Esophagus (tissue), 2 donors: ENCODE results near the gene RPF1. TPM values are rescaled to one million over a fixed set of nuclear protein-coding genes. Genes with fewer than 3 reads are reported as not detected.
"Not testable (repeated sequence)": the region's sequence is repeated elsewhere in the genome, so short reads cannot be mapped to it uniquely, and the experiment has no call there.

Experiments
- H3K27ac ChIP-seq, 2 donors: one replicate each; pipeline ENCODE4 v1.5.1; 2013; ENCODE audit warnings: low read depth in 2 of 2, mild to moderate bottlenecking in 2 of 2, inconsistent platforms in 1 of 2, low read length in 1 of 2, moderate library complexity in 1 of 2
- H3K27me3 ChIP-seq, 2 donors: one replicate each; pipeline ENCODE4 v1.6.1; 2013; ENCODE audit warnings: low read length in 2 of 2, control low read depth in 1 of 2, mild to moderate bottlenecking in 1 of 2; ENCODE audit not compliant: insufficient read depth in 2 of 2, control insufficient read depth in 1 of 2
- H3K36me3 ChIP-seq, 2 donors: one replicate each; pipeline ENCODE4 v1.6.1; 2013; ENCODE audit warnings: low read length in 1 of 2; ENCODE audit not compliant: control insufficient read depth in 2 of 2, insufficient read depth in 2 of 2
- H3K4me1 ChIP-seq, 2 donors: one replicate each; pipeline ENCODE4 v1.6.1; 2013; ENCODE audit warnings: low read length in 1 of 2; ENCODE audit not compliant: control insufficient read depth in 2 of 2, insufficient read depth in 2 of 2
- H3K4me3 ChIP-seq, 2 donors: one replicate each; pipeline ENCODE4 v1.5.1; 2013; ENCODE audit warnings: low read length in 2 of 2, mild to moderate bottlenecking in 2 of 2, low read depth in 1 of 2, moderate library complexity in 1 of 2
- H3K9me3 ChIP-seq, 2 donors: one replicate each; pipeline ENCODE4 v1.6.1; 2013; ENCODE audit warnings: mild to moderate bottlenecking in 2 of 2, low read depth in 1 of 2, low read length in 1 of 2, moderate library complexity in 1 of 2; ENCODE audit not compliant: control insufficient read depth in 2 of 2, insufficient read depth in 1 of 2
- WGBS, 2 donors: extraction: QIAGEN DNeasy Blood & Tissue Kit; methylation state at CpG; one replicate each; pipeline ENCODE4 v1.1.7; 2013; 5-methylcytosine and 5-hydroxymethylcytosine counted together
- polyA plus RNA-seq, 2 donors: library from polyadenylated mRNA; stranded (reverse); fragments of 200-250 nt; gene quantifications; one replicate each; pipeline ENCODE4 v1.2.3, GENCODE V29; 2013
- donor health status: healthy with polysubstance abuse.
- donor health status: Bipolar disorder and iron deficiency.

RPF1 gene
- polyA plus RNA-seq: 10 to 100 TPM; 10.1 to 27.5 TPM

- Histone ChIP-seq H3K27me3 (peaks cover 0 to 3% of the 10 kb centered on the region in 2 donors), H3K36me3 (peaks cover 0 to 3% of the 10 kb centered on the region in 2 donors), H3K4me3 (peak within 1 kb of the TSS; percentile 83 to 99), H3K4me1 (no peaks in the 10 kb centered on the region), H3K9me3 (no peaks in the 10 kb centered on the region), H3K27ac (peak within 1 kb of the TSS; percentile 97 to 98)
- 3 to 4% methylated on average over 51 of the region's 51 CpGs for WGBS, 2 donors
These were observed at the start of gene RPF1 for GRCh38 chr1:84478876-84479868. Gene RPF1 (plus strand): TSS chr1:84479266. CDS start chr1:84479282, 16 bp downstream.

GRCh38 chr1:84430546-84430945 is 48.5 kb upstream of the RPF1 start:
- Histone ChIP-seq H3K9me3 (no peaks in the 10 kb centered on the region), H3K4me1 (no peaks in the 10 kb centered on the region), H3K4me3 (no peak overlapping the region), H3K36me3 (no peaks in the 10 kb centered on the region), H3K27ac (no peak overlapping the region), H3K27me3 (no peaks in the 10 kb centered on the region)
- 66 to 77% methylated on average over 2 of the region's 2 CpGs for WGBS, 2 donors

- H3K27ac ChIP-seq: no peak overlapping the region
- H3K27me3 ChIP-seq: no peaks in the 10 kb centered on the region
- WGBS, 2 donors: 24 to 29% methylated on average over 11 of the region's 11 CpGs
- H3K9me3 ChIP-seq: no peaks in the 10 kb centered on the region
- H3K36me3 ChIP-seq: no peaks in the 10 kb centered on the region
- peak overlapping the region in 1 of 2 donors; percentile 15 for H3K4me3 ChIP-seq
- no peaks in the 10 kb centered on the region for H3K4me1 ChIP-seq
These were observed 45.6 kb upstream of the RPF1 start for GRCh38 chr1:84433258-84434080.

- no peak overlapping the region for H3K27ac ChIP-seq
- H3K36me3 ChIP-seq: no peaks in the 10 kb centered on the region
- 61 to 63% methylated on average over 6 of the region's 6 CpGs for WGBS, 2 donors
- H3K9me3 ChIP-seq: no peaks in the 10 kb centered on the region
- no peak overlapping the region for H3K4me3 ChIP-seq
- no peaks in the 10 kb centered on the region for H3K27me3 ChIP-seq
- no peaks in the 10 kb centered on the region for H3K4me1 ChIP-seq
These were observed 44.8 kb upstream of the RPF1 start for GRCh38 chr1:84434081-84434769.

- 38 to 39% methylated on average over 4 of the region's 4 CpGs for WGBS, 2 donors
- Histone ChIP-seq H3K36me3 (no peaks in the 10 kb centered on the region), H3K4me1 (no peaks in the 10 kb centered on the region), H3K27me3 (no peaks in the 10 kb centered on the region), H3K27ac (no peak overlapping the region), H3K4me3 (no peak overlapping the region), H3K9me3 (no peaks in the 10 kb centered on the region)
These were observed 44.1 kb upstream of the RPF1 start for GRCh38 chr1:84434801-84435549.

GRCh38 chr1:84436876-84437655 is 42.0 kb upstream of the RPF1 start:
- Histone ChIP-seq H3K4me3 (no peak overlapping the region), H3K36me3 (no peaks in the 10 kb centered on the region), H3K27ac (no peak overlapping the region), H3K27me3 (no peaks in the 10 kb centered on the region), H3K9me3 (no peaks in the 10 kb centered on the region), H3K4me1 (no peaks in the 10 kb centered on the region)
- WGBS, 2 donors: 72 to 79% methylated on average over 5 of the region's 5 CpGs

- H3K36me3 ChIP-seq: no peaks in the 10 kb centered on the region
- no peaks in the 10 kb centered on the region for H3K4me1 ChIP-seq
- H3K4me3 ChIP-seq: no peak overlapping the region
- no peaks in the 10 kb centered on the region for H3K9me3 ChIP-seq
- no peaks in the 10 kb centered on the region for H3K27me3 ChIP-seq
- H3K27ac ChIP-seq: no peak overlapping the region
- WGBS, 2 donors: 2% methylated on average over 2 of the region's 2 CpGs
These were observed 36.8 kb upstream of the RPF1 start for GRCh38 chr1:84442256-84442655.

- H3K4me1 ChIP-seq, H3K27ac ChIP-seq, H3K4me3 ChIP-seq, H3K36me3 ChIP-seq, H3K27me3 ChIP-seq, H3K9me3 ChIP-seq: not testable (repeated sequence)
- 77 to 81% methylated on average over 7 of the region's 7 CpGs for WGBS, 2 donors
These were observed 36.1 kb upstream of the RPF1 start for GRCh38 chr1:84442747-84443646.
